Measurements from ENCODE around the gene DNAJC10.

GRCh38 chr2:182833084-182833854, 117.2 kb downstream of the DNAJC10 start:
- TF ChIP-seq, protein P1, sequence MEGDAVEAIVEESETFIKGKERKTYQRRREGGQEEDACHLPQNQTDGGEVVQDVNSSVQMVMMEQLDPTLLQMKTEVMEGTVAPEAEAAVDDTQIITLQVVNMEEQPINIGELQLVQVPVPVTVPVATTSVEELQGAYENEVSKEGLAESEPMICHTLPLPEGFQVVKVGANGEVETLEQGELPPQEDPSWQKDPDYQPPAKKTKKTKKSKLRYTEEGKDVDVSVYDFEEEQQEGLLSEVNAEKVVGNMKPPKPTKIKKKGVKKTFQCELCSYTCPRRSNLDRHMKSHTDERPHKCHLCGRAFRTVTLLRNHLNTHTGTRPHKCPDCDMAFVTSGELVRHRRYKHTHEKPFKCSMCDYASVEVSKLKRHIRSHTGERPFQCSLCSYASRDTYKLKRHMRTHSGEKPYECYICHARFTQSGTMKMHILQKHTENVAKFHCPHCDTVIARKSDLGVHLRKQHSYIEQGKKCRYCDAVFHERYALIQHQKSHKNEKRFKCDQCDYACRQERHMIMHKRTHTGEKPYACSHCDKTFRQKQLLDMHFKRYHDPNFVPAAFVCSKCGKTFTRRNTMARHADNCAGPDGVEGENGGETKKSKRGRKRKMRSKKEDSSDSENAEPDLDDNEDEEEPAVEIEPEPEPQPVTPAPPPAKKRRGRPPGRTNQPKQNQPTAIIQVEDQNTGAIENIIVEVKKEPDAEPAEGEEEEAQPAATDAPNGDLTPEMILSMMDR (IDR thresholded peaks at IDR 0.05): no peak
- TF ChIP-seq POLR2A (IDR thresholded peaks at IDR 0.05): no peak
